ENCODE results near the gene RHBDL1.

The RHBDL1 gene

DNA sequence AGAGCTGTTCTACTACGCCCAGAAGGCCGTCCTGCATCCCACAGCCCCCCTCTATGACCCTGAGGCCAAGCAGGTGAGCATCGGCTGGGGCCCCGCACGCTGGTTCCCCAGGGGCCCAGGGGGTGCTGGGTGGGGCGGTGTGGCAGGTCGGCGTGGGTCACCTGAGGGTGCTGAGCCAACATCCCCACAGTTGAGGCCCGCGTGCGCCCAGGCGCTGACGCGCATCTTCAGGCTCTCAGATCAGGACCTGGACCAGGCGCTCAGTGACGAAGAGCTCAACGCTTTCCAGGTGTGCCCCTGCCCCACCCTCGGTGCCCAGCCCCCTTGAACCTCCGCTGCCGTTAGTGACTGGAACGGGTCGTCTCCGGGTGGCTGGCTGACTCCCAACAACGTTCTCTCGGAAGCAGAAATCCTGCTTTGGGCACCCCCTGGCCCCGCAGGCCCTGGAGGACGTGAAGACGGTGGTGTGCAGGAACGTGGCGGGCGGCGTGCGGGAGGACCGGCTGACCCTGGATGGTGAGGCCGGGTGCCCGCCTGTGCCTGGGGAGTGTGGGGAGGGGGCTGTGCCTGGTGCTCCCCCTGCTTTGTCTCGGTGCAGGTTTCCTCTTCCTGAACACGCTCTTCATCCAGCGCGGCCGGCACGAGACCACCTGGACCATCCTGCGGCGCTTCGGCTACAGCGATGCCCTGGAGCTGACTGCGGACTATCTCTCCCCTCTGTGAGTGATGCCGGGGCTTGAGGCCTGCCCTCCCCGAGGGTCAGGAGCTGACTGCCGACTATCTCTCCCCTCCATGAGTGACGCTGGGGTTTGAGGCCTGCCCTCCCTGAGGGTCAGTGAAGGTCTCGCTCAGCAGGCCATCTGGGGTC, 4.8 kb upstream of the RHBDL1 start:
- TF ChIP-seq, protein P1, sequence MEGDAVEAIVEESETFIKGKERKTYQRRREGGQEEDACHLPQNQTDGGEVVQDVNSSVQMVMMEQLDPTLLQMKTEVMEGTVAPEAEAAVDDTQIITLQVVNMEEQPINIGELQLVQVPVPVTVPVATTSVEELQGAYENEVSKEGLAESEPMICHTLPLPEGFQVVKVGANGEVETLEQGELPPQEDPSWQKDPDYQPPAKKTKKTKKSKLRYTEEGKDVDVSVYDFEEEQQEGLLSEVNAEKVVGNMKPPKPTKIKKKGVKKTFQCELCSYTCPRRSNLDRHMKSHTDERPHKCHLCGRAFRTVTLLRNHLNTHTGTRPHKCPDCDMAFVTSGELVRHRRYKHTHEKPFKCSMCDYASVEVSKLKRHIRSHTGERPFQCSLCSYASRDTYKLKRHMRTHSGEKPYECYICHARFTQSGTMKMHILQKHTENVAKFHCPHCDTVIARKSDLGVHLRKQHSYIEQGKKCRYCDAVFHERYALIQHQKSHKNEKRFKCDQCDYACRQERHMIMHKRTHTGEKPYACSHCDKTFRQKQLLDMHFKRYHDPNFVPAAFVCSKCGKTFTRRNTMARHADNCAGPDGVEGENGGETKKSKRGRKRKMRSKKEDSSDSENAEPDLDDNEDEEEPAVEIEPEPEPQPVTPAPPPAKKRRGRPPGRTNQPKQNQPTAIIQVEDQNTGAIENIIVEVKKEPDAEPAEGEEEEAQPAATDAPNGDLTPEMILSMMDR (conservative IDR thresholded peaks at IDR 0.05; ENCODE audit: low read depth, low read length), result no peak
- no peak for DNase-seq (ENCODE audit: low read depth)
- no peak overlapping the region for H3K4me3 ChIP-seq (ENCODE audit: low read depth, low read length)

DNA sequence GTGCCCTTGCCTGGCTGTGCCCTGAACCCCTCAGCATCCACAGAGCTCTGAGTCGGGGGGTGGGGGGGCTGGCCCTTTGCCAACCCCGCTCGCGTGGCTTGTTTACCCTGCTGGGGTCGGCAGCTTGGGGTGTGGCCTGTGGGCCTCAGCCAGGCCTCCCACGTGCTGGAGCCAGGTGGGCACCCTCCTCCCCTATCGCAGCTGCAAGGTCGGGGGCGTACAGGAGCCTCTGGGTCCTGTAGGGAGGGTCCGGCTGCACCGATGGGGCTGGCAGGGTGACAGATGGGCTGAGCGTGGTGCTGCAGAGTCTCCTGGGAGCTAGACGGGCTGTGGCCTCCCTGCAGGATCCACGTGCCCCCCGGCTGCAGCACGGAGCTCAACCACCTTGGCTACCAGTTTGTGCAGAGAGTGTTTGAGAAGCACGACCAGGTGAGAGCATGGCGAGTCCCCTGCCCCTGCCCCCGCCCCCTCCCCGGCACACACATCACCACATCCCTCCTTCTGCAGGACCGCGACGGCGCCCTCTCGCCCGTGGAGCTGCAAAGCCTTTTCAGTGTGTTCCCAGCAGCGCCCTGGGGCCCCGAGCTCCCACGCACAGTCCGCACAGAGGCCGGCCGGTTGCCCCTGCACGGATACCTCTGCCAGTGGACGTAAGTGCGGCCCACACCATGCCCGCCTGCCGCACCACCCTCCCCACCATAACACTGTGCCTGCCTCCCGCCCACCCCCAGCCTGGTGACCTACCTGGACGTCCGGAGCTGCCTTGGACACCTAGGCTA, 3.9 kb upstream of the RHBDL1 start:
- TF ChIP-seq, protein P1 (conservative IDR thresholded peaks at IDR 0.05; ENCODE audit: low read depth, low read length), result no peak
- H3K4me3 ChIP-seq (ENCODE audit: low read depth, low read length), result no peak overlapping the region
- no peak for DNase-seq (ENCODE audit: low read depth)

DNA sequence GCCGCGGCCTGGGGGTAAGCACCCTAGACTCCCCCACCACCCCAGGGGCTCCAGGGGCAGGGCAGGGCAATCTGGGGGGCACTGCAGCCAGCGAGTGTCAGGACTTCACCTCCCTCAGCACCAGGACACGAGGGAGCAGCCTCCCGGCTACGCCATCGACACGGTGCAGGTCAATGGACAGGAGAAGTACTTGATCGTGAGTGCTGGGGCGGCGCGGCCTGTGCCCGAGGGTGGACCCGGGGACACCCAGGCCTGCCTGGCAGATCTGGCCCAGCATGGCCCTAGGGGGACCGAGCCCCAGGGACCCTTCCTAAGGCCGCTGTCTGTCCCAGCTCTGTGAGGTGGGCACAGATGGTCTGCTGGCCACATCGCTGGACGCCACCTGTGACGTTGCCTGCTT, 3.1 kb upstream of the RHBDL1 start:
- DNase-seq (ENCODE audit: low read depth), result no peak
- H3K4me3 ChIP-seq (ENCODE audit: low read depth, low read length), result no peak overlapping the region
- TF ChIP-seq, protein P1 (conservative IDR thresholded peaks at IDR 0.05; ENCODE audit: low read depth, low read length), result no peak

DNA sequence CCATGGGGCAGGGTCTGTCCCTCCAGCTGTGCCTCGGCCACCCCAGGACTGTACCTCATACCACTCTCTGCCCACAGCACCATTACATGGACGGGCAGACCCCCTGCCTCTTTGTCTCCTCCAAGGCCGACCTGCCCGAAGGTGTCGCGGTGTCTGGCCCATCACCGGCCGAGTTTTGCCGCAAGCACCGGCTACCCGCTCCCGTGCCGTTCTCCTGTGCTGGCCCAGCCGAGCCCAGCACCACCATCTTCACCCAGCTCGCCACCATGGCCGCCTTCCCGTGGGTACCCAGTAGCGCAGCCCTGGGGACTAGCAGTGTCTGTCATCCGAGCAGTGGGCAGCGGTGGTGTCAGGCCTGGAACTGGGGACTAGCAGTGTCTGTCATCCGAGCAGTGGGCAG, 2.6 kb upstream of the RHBDL1 start:
- no peak for DNase-seq (ENCODE audit: low read depth)
- TF ChIP-seq, protein P1 (conservative IDR thresholded peaks at IDR 0.05; ENCODE audit: low read depth, low read length), result no peak
- no peak overlapping the region for H3K4me3 ChIP-seq (ENCODE audit: low read depth, low read length)

DNA sequence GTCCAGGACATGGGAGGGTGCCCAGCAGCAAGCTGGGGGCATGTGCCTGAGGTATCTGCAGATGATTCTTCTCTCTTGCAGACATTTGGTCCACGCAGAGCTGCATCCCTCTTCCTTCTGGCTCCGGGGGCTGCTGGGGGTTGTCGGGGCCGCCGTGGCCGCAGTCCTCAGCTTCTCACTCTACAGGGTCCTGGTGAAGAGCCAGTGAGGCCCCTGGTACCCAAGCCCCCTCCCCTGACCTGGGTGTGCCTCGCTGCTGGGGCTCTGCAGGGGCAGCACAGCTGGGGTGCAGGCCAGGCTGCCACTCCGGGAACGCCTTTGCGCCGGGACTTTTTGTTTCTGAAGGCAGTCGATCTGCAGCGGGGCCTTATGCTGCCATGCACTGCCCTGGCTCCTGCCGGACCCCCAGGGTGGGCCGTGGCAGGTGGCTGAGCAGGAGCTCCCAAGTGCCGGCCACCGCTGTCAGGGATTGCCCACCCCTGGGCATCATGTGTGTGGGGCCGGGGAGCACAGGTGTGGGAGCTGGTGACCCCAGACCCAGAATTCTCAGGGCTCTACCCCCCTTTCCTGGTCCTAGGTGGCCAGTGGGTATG, 2.0 kb upstream of the RHBDL1 start:
- H3K4me3 ChIP-seq (ENCODE audit: low read depth, low read length), result no peak overlapping the region
- TF ChIP-seq, protein P1 (conservative IDR thresholded peaks at IDR 0.05; ENCODE audit: low read depth, low read length), result no peak
- no peak for DNase-seq (ENCODE audit: low read depth)

DNA sequence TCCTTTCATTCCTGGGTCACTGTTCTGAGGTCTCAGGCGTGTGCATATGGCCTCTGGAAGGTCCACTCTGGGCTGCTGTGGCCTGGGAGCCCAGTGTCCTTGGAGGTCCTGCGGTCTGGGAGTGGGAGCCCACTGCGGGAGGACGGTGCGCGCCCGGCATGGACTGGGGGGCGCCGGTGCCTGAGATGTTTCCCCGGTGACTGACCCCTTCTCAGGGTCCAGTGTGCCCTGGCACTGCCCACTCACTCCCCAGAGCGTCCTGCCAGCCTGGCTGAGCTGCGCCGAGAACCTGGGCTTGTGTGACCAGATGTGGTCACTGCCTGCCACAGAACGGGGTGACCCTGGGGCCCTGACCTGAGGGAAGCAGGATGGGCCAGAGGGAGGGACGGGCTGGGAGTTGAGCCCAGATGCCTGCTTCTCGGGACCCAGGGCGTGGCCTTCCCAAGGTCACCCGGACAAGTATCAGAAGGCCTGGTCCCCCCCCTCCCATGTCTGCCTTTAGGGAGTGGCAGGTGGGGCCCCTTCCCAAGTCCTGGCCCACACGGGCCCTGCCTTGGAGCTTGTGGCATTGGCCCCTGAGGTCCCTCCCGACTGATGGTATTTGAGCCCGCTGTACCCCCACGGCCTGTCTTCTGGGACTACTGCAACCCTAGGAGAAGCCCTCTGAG, 1.1 kb upstream of the RHBDL1 start:
- no peak overlapping the region for H3K4me3 ChIP-seq (ENCODE audit: low read depth, low read length)
- DNase-seq (ENCODE audit: low read depth), result no peak
- TF ChIP-seq, protein P1 (conservative IDR thresholded peaks at IDR 0.05; ENCODE audit: low read depth, low read length), result no peak
